GM21390 (cell line): ENCODE results near the gene PIGM.
"Not testable (repeated sequence)": the region's sequence is repeated elsewhere in the genome, so short reads cannot be mapped to it uniquely, and the experiment has no call there.

ENCODE experiments used
- ATAC-seq: cut with Tn5 transposase; IDR thresholded peaks from one replicate; pipeline ENCODE4 v1.9.1; 2021; ENCODE audit not compliant: unreplicated experiment

PIGM gene

DNA sequence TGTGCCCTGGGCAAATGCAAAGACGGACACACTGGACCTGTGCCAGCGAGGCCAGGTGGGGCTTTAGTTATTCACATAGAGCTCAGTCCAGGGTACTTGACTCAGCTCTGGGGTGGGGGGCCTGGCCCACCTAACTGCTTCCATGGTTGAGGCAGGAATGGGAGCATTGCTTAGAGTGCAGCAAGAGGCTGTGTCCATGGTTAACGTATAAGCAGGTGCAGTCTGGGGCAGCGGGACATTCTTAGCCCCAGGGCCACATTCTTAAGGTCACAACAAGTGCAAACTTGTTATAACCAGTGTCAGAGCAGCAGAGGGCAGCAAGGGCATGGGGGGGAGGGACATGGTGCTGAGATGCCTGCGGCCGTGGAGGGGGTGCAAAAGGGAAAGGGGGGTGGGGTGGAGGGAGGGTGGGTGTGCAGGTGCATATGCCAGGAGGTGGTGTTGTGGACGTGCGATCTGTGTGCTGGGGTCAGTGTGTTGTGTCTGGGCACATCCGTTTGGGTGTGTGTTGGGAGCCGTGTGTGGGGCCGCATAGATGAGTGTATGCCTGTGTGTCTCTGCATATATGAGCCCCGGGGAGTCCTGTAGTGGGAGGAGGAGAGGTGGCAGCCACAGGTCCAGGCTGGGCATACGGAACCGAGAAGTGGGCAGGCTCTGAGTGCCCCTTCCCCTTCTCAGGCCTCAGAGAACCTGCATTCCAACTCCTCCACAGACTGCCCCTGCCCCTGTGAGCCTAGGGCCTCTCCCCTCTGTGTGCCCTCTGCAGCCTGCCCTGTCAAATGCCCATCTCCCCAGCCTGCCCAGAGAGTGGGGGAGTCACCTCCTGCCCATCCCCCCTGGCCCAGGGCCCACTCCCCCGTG lies 29.8 kb upstream of the PIGM start:
- no peak for ATAC-seq

DNA sequence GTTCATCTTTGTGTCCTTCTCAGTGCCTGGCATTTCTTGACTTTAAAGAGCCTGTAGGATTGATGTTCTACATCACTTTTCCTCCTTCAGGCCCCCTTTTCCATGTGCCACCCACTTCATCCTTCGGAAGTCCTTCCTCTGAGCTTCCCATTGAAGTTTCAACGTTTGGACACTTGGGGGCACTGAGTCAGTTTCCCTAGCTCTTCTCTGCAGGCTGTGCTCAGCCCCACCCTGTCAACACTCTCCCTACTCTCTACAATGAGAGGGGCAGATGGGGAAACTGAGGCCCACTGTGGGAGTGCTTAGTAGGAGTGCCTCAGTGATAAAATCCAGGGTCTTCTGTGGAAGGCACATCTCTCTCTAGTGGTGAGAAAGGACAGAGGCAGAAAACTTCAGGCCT lies 26.3 kb upstream of the PIGM start:
- ATAC-seq: no peak

DNA sequence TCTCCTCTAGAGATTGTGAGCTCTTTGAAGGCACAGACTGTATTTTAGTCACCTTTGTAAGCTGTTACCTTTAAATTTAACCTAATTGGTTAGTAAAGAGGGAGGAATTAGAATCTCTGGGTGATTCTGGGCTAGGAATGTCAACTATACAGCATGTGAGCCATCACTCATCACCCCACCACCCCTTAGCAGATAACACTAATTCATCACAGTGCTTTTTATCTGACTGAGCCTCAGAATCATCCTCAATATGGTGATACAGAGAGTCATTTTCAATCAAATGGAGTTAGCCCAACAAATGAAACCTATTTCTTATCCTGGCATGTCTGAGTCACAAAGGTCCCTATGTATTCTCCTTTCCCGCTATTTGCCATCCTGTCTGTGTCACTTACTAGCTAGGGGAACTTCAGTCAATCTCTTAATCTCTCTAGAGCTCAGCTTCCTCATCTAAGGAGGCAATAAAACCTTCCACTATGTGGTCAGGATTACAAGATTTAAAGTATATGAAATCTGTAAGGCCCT lies 24.9 kb upstream of the PIGM start:
- no peak for ATAC-seq

DNA sequence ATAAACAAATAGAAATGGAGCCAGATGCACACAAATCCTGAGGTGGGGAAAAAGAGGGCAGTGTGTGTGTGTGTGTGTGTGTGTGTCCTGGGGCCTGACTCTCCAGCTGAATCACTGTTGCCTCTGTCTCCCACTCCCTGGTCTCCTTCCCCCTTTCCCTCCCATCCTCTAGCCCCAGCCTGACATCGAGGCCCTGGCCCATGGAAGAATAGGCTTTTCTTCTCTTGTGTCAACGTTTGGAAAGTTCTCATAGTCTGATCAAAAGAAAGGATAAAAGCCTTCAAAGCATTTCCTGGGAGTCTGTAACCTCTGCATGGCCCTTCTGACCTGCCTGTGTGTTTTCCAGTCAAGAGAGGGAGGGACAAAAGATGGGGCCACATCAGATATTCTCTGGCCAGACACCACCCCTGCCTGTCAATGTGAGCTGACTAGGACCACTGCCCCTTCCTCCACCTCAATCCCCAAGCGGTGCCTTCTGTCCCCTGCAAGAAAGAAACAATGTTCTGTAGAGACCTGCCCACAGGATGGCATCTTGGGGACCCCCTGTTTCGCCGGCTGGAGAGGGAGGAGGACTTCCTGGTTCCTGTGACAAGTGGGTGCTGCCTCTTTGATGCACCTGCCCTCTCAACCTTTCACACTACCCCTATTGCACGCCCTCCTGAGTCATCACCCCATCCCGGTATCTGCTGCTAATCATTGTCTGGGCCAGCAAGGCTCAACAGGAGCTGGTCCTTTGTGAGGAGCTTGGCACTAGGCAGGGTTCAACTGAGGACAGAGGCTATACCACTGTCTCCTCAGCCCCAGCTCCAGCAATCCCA lies 22.0 kb upstream of the PIGM start:
- no peak for ATAC-seq

DNA sequence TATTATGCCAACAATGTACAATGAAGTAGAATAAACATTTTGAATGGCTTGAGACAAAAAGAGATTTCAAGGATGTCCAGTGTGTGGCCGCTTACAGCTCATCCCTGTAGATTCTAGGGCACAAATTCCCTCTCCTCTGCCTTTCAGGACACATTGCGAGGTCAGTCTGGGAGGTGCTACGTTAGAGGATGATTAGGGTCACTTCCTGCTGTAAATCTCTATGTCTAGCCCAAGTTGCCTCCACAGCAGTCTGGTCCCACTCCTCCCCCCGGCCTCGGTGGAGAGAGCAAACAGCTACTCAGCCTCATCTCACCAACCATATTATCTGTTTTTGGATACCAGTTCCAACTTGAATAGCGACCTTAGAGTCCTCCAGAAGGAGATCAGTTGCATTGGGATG lies 21.1 kb upstream of the PIGM start:
- no peak for ATAC-seq

DNA sequence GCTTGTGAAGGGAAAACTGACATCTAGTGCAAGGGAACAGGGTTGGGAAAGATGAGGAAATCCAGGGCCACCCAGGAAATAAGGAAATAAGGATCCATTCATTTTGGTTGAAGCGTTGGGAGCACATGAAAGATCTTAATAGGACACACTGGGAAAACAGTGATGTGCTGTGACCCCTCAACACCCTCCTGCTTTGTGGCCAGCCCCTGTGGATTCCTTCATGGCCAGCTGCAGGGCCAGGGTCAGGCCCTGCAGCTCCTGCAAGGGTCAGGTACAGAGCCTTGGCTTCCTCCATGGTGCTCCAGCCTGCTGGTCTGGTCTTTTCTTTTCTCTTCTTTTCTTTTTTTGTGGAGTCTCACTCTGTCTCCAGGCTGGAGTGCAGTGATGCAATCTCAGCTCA lies 18.8 kb upstream of the PIGM start:
- ATAC-seq: no peak

DNA sequence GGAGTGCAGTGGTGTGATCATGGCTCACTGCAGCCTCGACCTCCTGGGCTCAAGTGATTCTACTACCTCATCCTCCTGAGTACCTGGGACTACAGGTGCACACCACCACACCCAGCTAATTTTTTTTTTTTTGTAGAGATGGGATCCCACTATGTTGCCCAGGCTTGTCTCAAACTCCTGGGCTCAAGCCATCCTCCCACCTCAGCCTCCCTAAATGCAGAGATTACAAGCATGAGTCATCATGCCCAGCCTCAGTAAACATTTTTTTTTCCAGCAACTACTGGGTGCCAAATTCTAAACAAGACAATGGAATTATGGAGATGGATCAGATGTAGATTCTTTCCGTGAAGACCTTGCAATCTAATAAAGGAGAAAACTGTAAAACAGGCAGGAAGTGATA lies 18.4 kb upstream of the PIGM start:
- ATAC-seq: not testable (repeated sequence)

DNA sequence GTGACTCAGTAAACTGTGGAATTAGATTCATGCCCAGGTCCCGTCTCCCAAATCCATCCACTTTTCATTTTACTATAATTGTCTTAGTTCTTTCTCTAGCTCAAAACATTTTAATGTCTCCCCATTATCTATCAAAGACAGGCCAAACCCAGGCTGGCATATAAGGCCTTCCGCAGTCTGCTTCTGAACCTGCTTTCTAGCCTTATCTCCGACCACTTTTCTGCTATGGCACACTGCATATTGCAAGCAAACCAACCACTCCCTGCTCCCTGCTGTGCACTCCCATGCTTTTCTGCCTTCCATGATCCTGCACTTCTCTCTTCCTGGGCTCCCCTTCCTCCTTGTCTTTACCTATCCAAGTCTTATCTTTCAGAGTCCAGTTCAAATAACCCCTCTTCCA lies 17.3 kb upstream of the PIGM start:
- ATAC-seq: no peak

DNA sequence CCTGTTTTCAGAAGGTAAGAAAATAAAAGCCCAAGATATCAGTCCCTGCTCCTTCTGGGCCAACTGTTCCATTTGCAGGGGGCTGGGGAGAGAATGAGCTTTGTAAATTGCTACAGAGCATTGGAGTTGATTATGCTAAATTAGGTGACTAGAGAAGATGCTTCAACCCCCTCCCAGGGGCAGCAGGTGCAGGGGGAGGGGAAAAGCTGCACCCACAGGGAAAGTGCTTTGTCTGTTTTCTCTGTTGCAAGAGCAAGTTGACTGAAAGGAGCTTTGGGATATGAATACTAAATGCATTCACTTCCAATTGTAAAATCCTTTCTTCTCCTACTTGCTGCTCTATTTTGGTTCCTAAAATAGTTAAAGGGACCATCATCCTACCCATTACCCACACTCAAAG lies 16.5 kb upstream of the PIGM start:
- no peak for ATAC-seq

DNA sequence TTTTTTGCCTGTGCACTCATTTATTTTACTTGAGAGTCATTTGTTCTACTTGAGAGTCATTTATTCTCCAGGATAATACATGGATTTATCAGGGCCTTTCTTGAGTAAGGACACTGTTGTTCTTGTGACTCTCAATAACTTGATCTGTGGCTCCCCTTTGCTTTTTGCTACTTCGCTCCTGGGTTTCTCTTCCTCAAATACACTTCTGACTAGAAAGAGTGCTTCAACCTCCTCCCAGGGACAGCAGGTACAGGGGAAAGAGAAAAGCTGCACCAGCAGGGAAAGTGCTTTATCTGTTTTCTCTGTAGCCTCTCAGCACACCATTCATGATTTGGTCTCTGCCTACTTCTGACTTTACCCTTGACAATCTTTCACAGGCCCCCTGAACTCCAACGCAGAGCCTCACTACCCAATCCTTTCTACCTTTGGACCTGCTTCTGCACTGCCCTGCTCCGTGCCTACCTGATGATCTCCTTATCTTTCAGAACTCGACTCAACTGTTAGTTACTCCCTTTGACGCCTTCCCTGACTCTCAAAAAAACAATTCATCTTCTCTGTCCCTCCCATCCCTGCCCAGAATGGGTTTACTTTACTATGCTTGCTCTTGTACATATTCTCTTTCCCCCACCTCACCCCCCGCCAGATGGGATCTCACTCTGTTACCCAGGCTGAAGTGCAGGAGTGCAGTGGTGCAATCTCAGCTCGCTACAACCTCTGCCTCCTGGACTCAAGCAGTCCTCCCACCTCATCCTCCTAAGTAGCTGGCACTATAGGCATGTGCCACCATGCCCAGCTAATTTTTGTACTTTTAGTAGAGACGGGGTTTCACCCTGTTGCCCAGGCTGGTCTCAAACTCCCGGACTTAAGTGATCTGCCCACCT lies 15.6 kb upstream of the PIGM start:
- peak; percentile 53 for ATAC-seq

DNA sequence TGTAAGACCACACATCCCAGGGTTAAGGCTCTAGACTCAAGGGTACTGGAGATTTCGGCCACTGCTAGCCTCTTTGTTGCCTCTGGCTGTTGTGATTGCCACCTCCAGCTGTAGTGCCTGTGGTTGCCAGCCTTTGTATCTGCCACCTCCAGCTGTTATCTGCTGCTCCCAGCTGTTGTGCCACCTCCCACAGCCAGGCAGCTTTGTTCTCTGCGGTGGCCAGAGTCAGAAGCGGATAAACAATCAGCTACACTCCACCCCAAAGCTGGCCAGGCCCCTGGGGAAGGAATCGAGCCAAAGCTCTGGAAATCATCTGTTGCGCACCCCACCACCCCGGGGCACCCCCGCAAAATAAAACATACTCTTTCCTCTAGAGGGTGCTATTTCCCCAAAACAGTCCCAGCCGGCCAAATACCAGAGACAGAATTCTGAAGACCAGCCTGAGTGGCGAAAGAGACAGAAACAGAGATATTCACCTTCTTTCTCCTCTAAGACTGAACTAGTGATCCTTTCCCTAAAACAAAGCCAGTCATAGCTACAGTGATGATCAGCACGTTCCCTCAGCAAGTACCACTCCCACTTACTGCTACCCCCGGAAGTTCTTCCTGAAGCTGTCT lies 14.8 kb upstream of the PIGM start:
- ATAC-seq: peak; percentile 67

DNA sequence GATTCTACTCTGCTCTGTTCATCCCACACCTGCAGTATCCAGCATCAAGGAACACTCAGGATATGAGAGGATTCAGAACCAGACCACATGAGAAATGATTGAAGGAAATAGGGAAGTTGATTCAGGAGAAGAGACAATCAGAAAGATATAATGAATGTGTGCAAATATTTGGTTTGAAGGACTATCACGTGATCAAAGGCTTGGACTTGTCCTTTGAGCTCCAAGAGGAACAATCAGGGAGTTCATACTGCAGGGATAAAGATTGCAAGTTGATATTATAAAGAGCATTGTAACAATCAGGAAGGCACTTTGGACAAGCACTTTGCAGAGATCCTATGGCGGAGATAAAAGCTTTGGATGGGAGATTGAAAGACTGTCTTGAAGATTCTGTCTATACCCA lies 13.9 kb upstream of the PIGM start:
- ATAC-seq: no peak

DNA sequence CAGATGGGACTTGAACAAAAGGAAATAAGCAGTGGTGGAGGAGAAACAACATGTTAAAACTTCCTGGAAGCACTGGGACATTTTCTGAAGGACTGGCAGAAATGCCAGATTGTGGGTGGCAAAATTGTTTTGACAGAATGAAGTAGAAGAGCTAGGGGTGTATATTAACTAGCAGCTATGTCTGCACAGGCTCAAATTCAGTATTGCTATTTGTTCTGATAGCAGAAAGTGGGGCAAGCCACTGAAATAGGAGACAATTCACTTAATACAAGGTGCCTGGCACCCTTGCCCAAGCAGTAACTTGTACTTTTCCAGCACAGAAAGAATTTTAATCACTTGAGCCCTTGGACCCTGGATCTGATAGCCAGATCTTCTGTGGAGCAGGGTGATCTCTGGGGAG lies 11.8 kb upstream of the PIGM start:
- ATAC-seq: no peak

DNA sequence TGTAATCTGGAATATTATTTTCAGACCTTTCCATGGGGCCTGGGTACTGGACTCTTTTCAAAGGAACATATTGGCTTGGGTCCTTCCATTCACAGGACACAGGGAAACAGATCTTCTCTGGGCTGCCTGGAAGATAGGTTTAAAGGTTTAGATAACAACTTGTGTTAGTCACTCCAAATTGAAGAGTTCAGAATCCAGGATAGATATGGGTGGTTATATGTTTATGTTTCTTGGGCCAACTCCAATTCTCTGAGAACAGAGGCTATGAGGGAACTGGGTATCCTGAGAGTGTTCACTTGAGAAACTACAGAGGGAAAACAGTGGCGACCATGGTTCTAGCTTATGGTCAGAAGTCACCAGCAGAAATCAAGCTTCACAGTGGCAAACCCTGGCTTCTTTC lies 8.7 kb upstream of the PIGM start:
- no peak for ATAC-seq

DNA sequence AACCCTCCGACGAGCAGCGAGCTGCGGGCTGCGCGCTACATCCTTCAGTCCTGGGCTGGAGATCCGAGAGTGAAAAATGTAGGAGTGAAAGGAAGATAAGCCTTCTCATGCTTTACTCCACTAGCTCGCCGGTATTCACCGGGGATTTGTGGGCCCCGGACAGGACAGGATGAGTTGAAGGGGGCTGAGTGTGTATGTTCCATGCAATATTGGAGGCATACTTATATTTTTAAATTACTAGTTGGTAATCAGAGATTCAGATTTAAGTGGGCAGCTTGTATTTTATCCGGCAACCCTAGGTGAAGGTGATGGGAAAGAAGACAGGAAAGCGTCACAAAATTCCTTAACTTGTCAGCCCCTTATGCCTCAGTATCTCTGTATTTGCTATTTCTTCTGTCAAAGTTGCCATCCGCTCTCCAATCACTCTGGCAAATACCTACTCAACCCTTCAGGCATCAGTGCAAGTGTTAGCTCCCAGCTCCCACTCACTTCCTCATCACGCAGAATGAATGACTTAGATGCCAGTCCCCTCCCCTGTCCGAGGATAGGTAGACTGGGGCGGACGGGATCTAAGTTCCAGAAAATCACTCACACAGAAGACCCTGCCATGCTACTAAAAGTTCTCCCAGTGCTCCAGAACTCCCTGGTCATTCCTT lies 503 bp upstream of the PIGM start:
- ATAC-seq: peak; percentile 24

DNA sequence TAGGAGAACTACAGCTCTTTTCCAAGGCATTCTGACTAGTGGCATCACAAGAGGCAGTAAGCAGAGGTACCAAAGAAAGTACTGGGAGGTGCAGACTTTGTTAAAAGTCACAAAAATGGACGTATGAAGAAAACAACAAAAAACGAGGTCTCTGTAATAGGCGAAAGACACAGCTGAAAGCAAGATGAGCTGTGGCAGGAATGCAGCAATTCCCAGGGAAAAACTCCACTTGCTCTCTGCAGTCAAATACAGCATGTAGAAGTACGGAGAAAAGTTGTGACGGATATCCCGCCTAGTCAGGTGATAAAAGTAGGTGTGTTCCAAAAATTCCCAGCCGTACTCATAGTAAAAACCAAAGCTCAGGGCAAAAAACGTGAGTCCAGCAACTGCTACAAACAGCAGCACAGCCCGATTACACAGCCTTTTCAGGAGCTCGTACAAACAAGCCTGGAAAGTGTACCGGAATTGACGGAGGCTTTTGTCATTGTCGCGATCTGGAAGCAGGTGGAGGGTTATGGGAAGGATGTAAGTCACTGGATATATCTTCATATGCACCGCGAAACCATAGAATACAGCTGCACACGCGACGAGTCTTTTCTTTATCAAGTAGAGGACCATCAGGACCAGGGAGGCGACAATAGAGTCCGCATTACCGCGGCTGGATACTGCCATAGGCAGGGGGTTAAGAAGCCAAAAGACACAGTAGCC lies 979 bp downstream of the PIGM start:
- ATAC-seq: peak; percentile 13

DNA sequence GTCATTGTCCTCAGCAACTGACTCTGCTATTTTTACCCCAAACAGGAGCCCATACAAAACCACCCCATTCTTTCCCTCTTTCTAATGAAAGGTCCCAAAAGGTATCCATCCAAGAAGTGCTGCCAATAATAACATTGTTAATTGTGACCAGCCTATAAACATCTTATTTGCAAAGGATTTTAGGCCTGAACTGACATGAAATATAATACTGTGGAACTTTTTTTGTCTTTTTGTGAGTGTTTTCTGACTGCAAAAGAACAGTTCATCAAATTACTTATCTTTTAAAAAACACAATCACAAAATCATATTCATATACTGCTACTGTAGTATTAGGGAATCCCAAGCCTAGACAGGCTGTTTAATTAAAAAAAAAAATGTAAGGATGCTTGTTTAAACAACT lies 3.4 kb downstream of the PIGM start:
- ATAC-seq: no peak

DNA sequence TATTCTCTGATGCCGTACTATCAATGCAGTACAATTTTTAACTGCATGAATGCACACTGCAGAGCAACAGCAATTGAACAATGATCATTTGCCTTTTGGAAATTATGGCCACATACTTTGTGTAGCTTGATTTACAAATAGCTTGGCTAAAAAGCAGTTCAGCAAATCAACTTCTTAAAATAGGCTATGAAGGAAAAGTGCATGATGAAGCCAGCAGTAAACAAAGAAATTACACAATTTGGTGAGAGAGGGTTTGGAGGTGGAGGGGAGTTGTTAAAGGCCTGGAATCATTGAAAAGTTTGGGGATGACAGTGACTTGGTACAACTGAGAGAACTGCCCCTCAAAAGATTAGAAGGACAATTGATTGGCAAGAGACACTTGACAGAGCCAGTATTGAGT lies 6.5 kb downstream of the PIGM start:
- ATAC-seq: no peak

DNA sequence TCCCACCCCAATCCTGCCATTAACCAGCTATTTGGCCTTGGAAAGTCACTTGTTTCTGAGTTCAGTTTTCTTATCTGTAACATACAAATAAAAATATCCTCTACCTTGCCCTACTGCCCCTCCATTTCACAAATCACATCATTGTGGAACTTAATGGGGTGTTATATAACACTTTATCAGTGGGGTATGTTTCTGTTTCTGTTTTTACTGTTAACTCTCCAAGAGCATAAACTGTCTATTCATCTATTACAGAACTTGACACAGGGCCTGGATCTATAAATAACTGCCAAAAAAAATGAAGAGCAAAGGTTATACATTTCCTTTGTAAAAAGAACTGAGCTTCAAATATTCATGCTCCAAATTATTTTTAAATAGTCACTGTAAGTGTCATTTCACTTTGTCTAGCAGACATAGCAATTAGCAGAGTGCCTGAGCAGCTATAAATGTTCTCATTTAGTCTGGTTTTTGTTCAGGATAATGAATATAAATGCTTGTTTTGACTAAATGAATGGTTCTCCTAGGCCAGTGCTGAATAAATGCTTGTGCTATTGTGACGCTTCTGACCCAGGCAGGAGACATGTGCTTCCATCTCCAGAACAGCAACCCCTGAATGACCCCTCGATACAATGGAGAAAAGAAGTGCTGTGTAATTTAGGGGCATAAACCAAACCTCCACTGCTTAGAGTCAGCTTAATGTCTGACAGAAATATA lies 7.4 kb downstream of the PIGM start:
- no peak for ATAC-seq
